ENCODE results near the gene KLHL1.

Gene KLHL1

GRCh38 chr13:70014337-70014736 is 93.9 kb downstream of the KLHL1 start:
- DNase-seq: no peak

- DNase-seq: no peak
Observed at GRCh38 chr13:69999875-70000274, 108.4 kb downstream of the KLHL1 start.

- DNase-seq: no peak
Observed at GRCh38 chr13:69997061-69997460, 111.2 kb downstream of the KLHL1 start.

GRCh38 chr13:69980799-69981198 is 127.5 kb downstream of the KLHL1 start:
- DNase-seq: no peak

GRCh38 chr13:69975496-69975895 is 132.8 kb downstream of the KLHL1 start:
- no peak for DNase-seq

- no peak for DNase-seq
Observed at GRCh38 chr13:69970520-69970919, 137.7 kb downstream of the KLHL1 start.

GRCh38 chr13:69959046-69959445 is 149.2 kb downstream of the KLHL1 start:
- no peak for DNase-seq

- DNase-seq: no peak
Observed at GRCh38 chr13:69956839-69957238, 151.4 kb downstream of the KLHL1 start.

GRCh38 chr13:69956349-69956748 is 151.9 kb downstream of the KLHL1 start:
- DNase-seq: no peak

GRCh38 chr13:69955271-69955670 is 153.0 kb downstream of the KLHL1 start:
- DNase-seq: no peak

- DNase-seq: no peak
Observed at GRCh38 chr13:69951412-69951811, 156.8 kb downstream of the KLHL1 start.

- no peak for DNase-seq
Observed at GRCh38 chr13:69950160-69950559, 158.1 kb downstream of the KLHL1 start.

- DNase-seq: no peak
Observed at GRCh38 chr13:69948016-69948415, 160.2 kb downstream of the KLHL1 start.

GRCh38 chr13:69947582-69947981 is 160.7 kb downstream of the KLHL1 start:
- DNase-seq: no peak

- DNase-seq: no peak
Observed at GRCh38 chr13:69946511-69946910, 161.7 kb downstream of the KLHL1 start.

GRCh38 chr13:69935043-69935442 is 173.2 kb downstream of the KLHL1 start:
- DNase-seq: no peak

GRCh38 chr13:69928262-69928661 is 180.0 kb downstream of the KLHL1 start:
- no peak for DNase-seq

GRCh38 chr13:69921156-69921555 is 187.1 kb downstream of the KLHL1 start:
- DNase-seq: no peak

- no peak for DNase-seq
Observed at GRCh38 chr13:69912630-69913029, 195.6 kb downstream of the KLHL1 start.

GRCh38 chr13:69910800-69911199 is 197.5 kb downstream of the KLHL1 start:
- no peak for DNase-seq

GRCh38 chr13:69904784-69905183 is 203.5 kb downstream of the KLHL1 start:
- DNase-seq: no peak

- no peak for DNase-seq
Observed at GRCh38 chr13:69903081-69903480, 205.2 kb downstream of the KLHL1 start.

GRCh38 chr13:69882451-69882850 is 225.8 kb downstream of the KLHL1 start:
- DNase-seq: no peak

- no peak for DNase-seq
Observed at GRCh38 chr13:69879936-69880335, 228.3 kb downstream of the KLHL1 start.

GRCh38 chr13:69872321-69873047 is 235.8 kb downstream of the KLHL1 start:
- DNase-seq: no peak

Measured in NCI-H510A treated with DMSO at 0.1 percent for 48 hours (cell line).